ENCODE data around the gene PARD3. TPM values are rescaled to one million over a fixed set of nuclear protein-coding genes. Genes with fewer than 3 reads are reported as not detected.

PARD3 gene
- total and polyA plus RNA-seq, 10 of the 15 experiments (the other 5 are each of a cell fraction or from before 2014, with no cell fraction given): 2.6 to 43.1 (median 13.9) TPM

DNA sequence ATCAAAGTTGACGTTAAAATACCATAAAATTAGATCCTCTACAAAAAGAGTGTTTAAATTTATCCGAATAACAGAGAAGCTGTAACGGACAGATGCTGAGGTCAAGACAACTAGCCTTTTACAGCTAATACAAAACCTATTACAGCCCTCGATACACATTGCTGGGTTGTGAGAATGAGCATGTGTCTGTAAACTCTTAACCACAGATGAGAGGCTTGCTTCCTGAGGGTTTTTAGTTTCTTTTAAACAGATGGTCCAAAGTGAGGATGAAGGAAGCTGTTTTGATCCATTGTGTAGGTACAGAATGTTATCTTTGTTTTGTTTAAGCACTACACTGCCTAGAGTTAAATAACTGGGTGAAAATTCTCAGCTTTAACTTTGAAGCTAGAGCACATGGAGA lies 578.2 kb downstream of the PARD3 start:
- Histone ChIP-seq H3K36me3 (ENCODE audit: control insufficient read depth in 2 of 2, insufficient read depth in 2 of 2, low read length in 1 of 2) (no peaks in the 10 kb centered on the region), H3K4me3 (no peak overlapping the region), H2AFZ (ENCODE audit: control insufficient read depth, low read depth, low read length) (no peak overlapping the region), H3K4me1 (ENCODE audit: control insufficient read depth, insufficient read depth, low read length) (no peaks in the 10 kb centered on the region), H3K27me3 (replicated peaks in 1 of 2; ENCODE audit: control insufficient read depth in 2 of 2, insufficient read depth in 2 of 2, low read length in 1 of 2) (no peaks in the 10 kb centered on the region), H3K4me2 (ENCODE audit: control insufficient read depth, insufficient read depth) (no peak overlapping the region), H3K9ac (ENCODE audit: control insufficient read depth, insufficient read depth, low read length) (no peak overlapping the region), H4K20me1 (ENCODE audit: control insufficient read depth, insufficient read depth) (no peaks in the 10 kb centered on the region), H3K79me2 (ENCODE audit: control insufficient read depth, insufficient read depth, low read length) (no peaks in the 10 kb centered on the region), H3K9me3 (replicated peaks; ENCODE audit: control insufficient read depth, insufficient read depth, low read length) (no peaks in the 10 kb centered on the region), H3K27ac (ENCODE audit: control insufficient read depth, insufficient read depth) (no peak overlapping the region)
- ATAC-seq: peak; percentile 61; the same call in 2 of the 3 replicates
- ChIA-PET CTCF (interaction anchor here (0.6 to 2.3 kb wide), 8 partner anchors 8 to 701 kb away, joined by 3 to 14 read pairs (median 3); no protein-coding TSS in a partner anchor), SMC1A (ENCODE audit: uncharacterized antibody, unreplicated experiment) (interaction anchor here (0.6 to 5.6 kb wide), 11 partner anchors 11 to 859 kb away, joined by 3 to 38 read pairs (median 4); no protein-coding TSS in a partner anchor), RAD21 (ENCODE audit: unreplicated experiment) (interaction anchor here (0.9 to 3.3 kb wide), 5 partner anchors 11 to 906 kb away, joined by 3 to 12 read pairs (median 3); no protein-coding TSS in a partner anchor), POLR2A (no interaction called here)
- WGBS (ENCODE audit: insufficient coverage, insufficient replicate concordance, low lambda C conversion rate, missing lambda C conversion rate): 10% methylated on average over 4 of the region's 4 CpGs
- no peak for DNase-seq (ENCODE audit: low read depth, low spot score)
- intact Hi-C loops (cut with micrococcal nuclease; ENCODE audit: unreplicated experiment): no loop called here
- in situ Hi-C loops (cut with MboI): no loop called here
- no peak for FAIRE-seq
- no TSS peak for BruUV-seq (replicated peaks)
- no peak for TF ChIP-seq CHD1 (IDR thresholded peaks at IDR 0.05; ENCODE audit: low read depth, low read length)
- TF ChIP-seq SUPT20H (IDR thresholded peaks at IDR 0.05; ENCODE audit: borderline replicate concordance, control insufficient read depth, low read depth, low read length): no peak
- no peak for TF ChIP-seq ZNF384 (IDR thresholded peaks at IDR 0.05; ENCODE audit: borderline replicate concordance, low read depth, low read length)
- no peak for TF ChIP-seq NR2C2 (IDR thresholded peaks at IDR 0.05; ENCODE audit: borderline replicate concordance, control insufficient read depth, insufficient read length, low read depth)
- TF ChIP-seq MLLT1 (IDR thresholded peaks at IDR 0.05): no peak
- TF ChIP-seq BHLHE40 (IDR thresholded peaks at IDR 0.05; ENCODE audit: borderline replicate concordance in 1 of 2, low read depth in 2 of 2, low read length in 1 of 2): no peak
- TF ChIP-seq IRF4 (IDR thresholded peaks at IDR 0.05; ENCODE audit: low read depth, low read length): no peak
- TF ChIP-seq SMAD1 (IDR thresholded peaks at IDR 0.05; ENCODE audit: low read depth, partially characterized antibody): no peak

Data from GM12878 (cell line).